ENCODE data around the gene TP53BP2.

The TP53BP2 gene

GRCh38 chr1:223763881-223764280 is 81.9 kb downstream of the TP53BP2 start:
- DNase-seq, result no peak

- DNase-seq, result no peak
Observed at GRCh38 chr1:223763251-223763650, 82.5 kb downstream of the TP53BP2 start.

- DNase-seq, result no peak
Observed at GRCh38 chr1:223761411-223761810, 84.3 kb downstream of the TP53BP2 start.

GRCh38 chr1:223760833-223761232 is 84.9 kb downstream of the TP53BP2 start:
- no peak for DNase-seq

GRCh38 chr1:223759273-223759672 is 86.5 kb downstream of the TP53BP2 start:
- DNase-seq, result no peak

- no peak for DNase-seq
Observed at GRCh38 chr1:223758734-223759133, 87.0 kb downstream of the TP53BP2 start.

- DNase-seq, result no peak
Observed at GRCh38 chr1:223756806-223757700, 88.7 kb downstream of the TP53BP2 start.

- no peak for DNase-seq
Observed at GRCh38 chr1:223755992-223756775, 89.6 kb downstream of the TP53BP2 start.

- DNase-seq, result no peak
Observed at GRCh38 chr1:223755432-223755792, 90.3 kb downstream of the TP53BP2 start.

GRCh38 chr1:223754681-223755431 is 90.9 kb downstream of the TP53BP2 start:
- no peak for DNase-seq

- DNase-seq, result no peak
Observed at GRCh38 chr1:223752721-223753515, 92.8 kb downstream of the TP53BP2 start.

- DNase-seq, result no peak
Observed at GRCh38 chr1:223751696-223752095, 94.1 kb downstream of the TP53BP2 start.

GRCh38 chr1:223750730-223751570 is 94.8 kb downstream of the TP53BP2 start:
- no peak for DNase-seq

GRCh38 chr1:223748773-223749733 is 96.7 kb downstream of the TP53BP2 start:
- peak; percentile 50 for DNase-seq

- DNase-seq, result peak; percentile 49
Observed at GRCh38 chr1:223748405-223748772, 97.4 kb downstream of the TP53BP2 start.

GRCh38 chr1:223747838-223748335 is 97.9 kb downstream of the TP53BP2 start:
- no peak for DNase-seq

GRCh38 chr1:223745731-223746130 is 100.0 kb downstream of the TP53BP2 start:
- no peak for DNase-seq

- DNase-seq, result no peak
Observed at GRCh38 chr1:223742856-223743517, 102.8 kb downstream of the TP53BP2 start.

- no peak for DNase-seq
Observed at GRCh38 chr1:223741861-223742260, 103.9 kb downstream of the TP53BP2 start.

Data from MV-4-11 (cell line).